HEK293T (cell line): ENCODE measurements around the gene ZNF791.
"Not testable (repeated sequence)": the region's sequence is repeated elsewhere in the genome, so short reads cannot be mapped to it uniquely, and the experiment has no call there.

Experiments used
- CTCF ChIA-PET: fragments of 350-600 bp; formaldehyde crosslinking; extraction: SDS; loops from one replicate; lab custom pipeline; 2021; ENCODE audit warnings: antibody characterized with exemption, inconsistent platforms; lab: Yijun Ruan, JAX
- POLR2A ChIA-PET: fragments of 350-600 bp; formaldehyde crosslinking; extraction: SDS; loops from one replicate; lab custom pipeline; 2020; ENCODE audit warnings: antibody characterized with exemption, inconsistent platforms; lab: Yijun Ruan, JAX
- DNase-seq: peaks from one replicate; pipeline ENCODE4 v3.0.0; 2012; ENCODE audit warnings: mixed read lengths; ENCODE audit errors: extremely low spot score
- ARNT ChIP-seq: fragments of 450-650 bp; IDR thresholded peaks from 2 replicates; pipeline ENCODE4 v1.6.1; 2017; ENCODE audit warnings: mild to moderate bottlenecking
- BHLHE40 ChIP-seq: fragments of 450-650 bp; IDR thresholded peaks from 2 replicates; pipeline ENCODE4 v1.6.1; 2016; ENCODE audit warnings: mild to moderate bottlenecking, moderate library complexity, borderline replicate concordance
- CTBP1 ChIP-seq: fragments of 450-650 bp; IDR thresholded peaks from 2 replicates; pipeline ENCODE4 v1.6.1; 2016; ENCODE audit warnings: borderline replicate concordance
- ELF4 ChIP-seq: fragments of 450-650 bp; IDR thresholded peaks from 2 replicates; pipeline ENCODE4 v1.6.1; 2017; ENCODE audit warnings: antibody characterized with exemption
- FOXA1 ChIP-seq: fragments of 450-650 bp; IDR thresholded peaks from 2 replicates; pipeline ENCODE4 v1.6.1; 2016; ENCODE audit warnings: mild to moderate bottlenecking
- FOXK2 ChIP-seq: fragments of 450-650 bp; IDR thresholded peaks from 2 replicates; pipeline ENCODE4 v1.6.1; 2016; ENCODE audit warnings: mild to moderate bottlenecking
- FOXM1 ChIP-seq: fragments of 450-650 bp; IDR thresholded peaks from 2 replicates; pipeline ENCODE4 v1.6.1; 2017; ENCODE audit warnings: mild to moderate bottlenecking, borderline replicate concordance
- HDGF ChIP-seq: fragments of 450-650 bp; IDR thresholded peaks from 2 replicates; pipeline ENCODE4 v1.6.1; 2017; ENCODE audit warnings: antibody characterized with exemption, borderline replicate concordance
- L3MBTL2 ChIP-seq: fragments of 450-650 bp; conservative IDR thresholded peaks from 2 replicates; pipeline ENCODE4 v1.6.1; 2016; ENCODE audit warnings: mild to moderate bottlenecking
- LEF1 ChIP-seq: fragments of 450-650 bp; IDR thresholded peaks from 2 replicates; pipeline ENCODE4 v1.6.1; 2017; ENCODE audit warnings: mild to moderate bottlenecking, borderline replicate concordance
- NFRKB ChIP-seq: fragments of 450-650 bp; IDR thresholded peaks from 2 replicates; pipeline ENCODE4 v1.6.1; 2016; ENCODE audit warnings: mild to moderate bottlenecking, moderate library complexity
- PKNOX1 ChIP-seq: fragments of 450-650 bp; IDR thresholded peaks from 2 replicates; pipeline ENCODE4 v1.6.1; 2016
- SP1 ChIP-seq: fragments of 450-650 bp; IDR thresholded peaks from 2 replicates; pipeline ENCODE4 v1.6.1; 2017
- SUZ12 ChIP-seq: fragments of 450-650 bp; IDR thresholded peaks from 2 replicates; pipeline ENCODE4 v1.6.1; 2016; ENCODE audit warnings: mild to moderate bottlenecking
- TARDBP ChIP-seq: fragments of 450-650 bp; IDR thresholded peaks from 2 replicates; pipeline ENCODE4 v1.6.1; 2016
- ZNF384 ChIP-seq: fragments of 450-650 bp; IDR thresholded peaks from 2 replicates; pipeline ENCODE4 v1.6.1; 2016

ZNF791 gene

DNA sequence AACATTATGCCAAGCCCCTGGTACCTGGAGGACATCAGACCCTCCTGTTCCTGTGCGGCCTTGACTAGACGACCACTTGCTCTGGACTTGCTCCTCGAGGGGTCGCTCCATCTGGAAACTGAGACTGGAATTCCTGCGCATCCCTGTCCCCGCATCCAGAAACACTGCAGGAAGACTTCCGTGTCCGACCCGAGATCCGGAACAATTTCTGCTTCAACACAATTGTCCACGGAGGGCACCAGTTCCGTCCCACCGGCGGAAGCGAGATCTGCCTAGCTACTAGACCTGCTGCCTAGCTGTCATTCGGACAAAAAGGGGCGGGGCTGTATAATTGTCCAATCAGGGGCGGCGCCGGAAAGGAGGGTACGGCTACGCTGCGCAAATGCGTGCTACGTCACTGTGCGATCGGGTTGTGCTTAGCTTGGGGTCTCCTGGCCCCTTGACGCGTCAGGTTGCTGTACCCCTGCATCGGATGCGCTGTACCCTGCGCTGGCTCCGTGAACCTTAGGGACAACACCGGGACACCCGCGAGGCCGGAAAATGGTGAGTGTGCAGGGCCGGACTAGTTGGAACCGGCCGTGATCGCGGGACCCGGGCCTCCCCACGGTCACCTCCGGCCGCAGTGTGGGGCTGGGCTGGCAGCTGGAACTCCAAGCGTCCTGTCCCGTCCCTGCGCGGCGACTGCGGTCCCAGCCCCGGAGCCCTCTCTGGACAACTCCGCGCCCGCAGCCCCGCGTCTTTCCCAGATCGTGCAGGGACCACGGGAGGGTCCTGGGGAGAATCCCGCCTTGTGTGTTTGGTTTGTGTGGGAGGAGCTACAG is at the start of gene ZNF791, which contains the start of gene ZNF490:
TSS of gene ZNF791 (plus strand) at position 381 of the 821 bp plus-strand sequence. CDS start at position 541, 160 bp downstream.
TSS of gene ZNF490 (minus strand) at position 274 of the 821 bp plus-strand sequence. CDS start at position 141, 133 bp downstream.
- TF ChIP-seq ELF4 (peak; percentile 68), LEF1 (no peak), CTBP1 (peak; percentile 77; the same call in 1 of the 2 replicates), PKNOX1 (peak; percentile 91)
- POLR2A ChIA-PET, result interaction anchor here (0.9 to 1.7 kb wide), 13 partner anchors 8 to 115 kb away, joined by 3 to 12 read pairs (median 4); partner anchors contain the start of genes MAN2B1 and WDR83
- CTCF ChIA-PET, result no interaction called here
- DNase-seq, result peak; percentile 97

- TF ChIP-seq LEF1 (no peak), SP1 (no peak), BHLHE40 (no peak), HDGF (no peak), CTBP1 (no peak), L3MBTL2 (no peak)
- peak; percentile 90 for DNase-seq
- ChIA-PET CTCF (interaction anchor here (0.6 to 1.8 kb wide), 7 partner anchors 24 to 227 kb away, joined by 3 to 5 read pairs (median 3); partner anchors contain the start of gene JUNB), POLR2A (no interaction called here)
Observed at GRCh38 chr19:12564016-12564664, 46.6 kb upstream of the ZNF791 start.

DNA sequence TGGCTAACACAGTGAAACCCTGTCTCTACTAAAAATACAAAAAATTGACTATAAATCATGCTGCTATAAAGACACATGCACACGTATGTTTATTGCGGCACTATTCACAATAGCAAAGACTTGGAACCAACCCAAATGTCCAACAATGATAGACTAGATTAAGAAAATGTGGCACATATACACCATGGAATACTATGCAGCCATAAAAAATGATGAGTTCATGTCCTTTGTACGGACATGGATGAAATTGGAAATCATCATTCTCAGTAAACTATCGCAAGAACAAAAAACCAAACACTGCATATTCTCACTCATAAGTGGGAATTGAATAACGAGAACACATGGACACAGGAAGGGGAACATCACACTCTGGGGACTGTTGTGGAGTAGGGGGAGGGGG is 44.3 kb upstream of the ZNF791 start:
- CTCF ChIA-PET, DNase-seq, POLR2A ChIA-PET: not testable (repeated sequence)

DNA sequence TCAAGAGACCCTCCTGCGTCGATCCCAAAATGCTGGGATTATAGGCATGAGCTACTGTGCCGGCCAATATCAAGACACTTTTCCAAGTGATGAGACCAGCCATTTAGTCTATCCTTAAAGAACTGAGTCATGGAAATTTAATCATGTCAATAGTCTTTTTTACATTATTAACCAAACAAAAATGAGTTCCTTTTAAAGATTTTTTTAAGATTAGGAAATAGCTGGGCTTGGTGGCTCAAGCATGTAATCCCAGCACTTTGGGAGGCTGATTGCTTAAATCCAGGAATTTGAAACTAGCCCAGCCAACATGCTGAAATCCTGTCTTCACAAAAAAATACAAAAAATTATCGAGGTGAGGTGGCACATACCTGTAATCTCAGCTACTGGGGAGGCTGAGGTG is 42.8 kb upstream of the ZNF791 start:
- no peak for DNase-seq
- no peak for TF ChIP-seq CTBP1
- TF ChIP-seq LEF1, result no peak
- no peak for TF ChIP-seq SP1
- no peak for TF ChIP-seq ZNF384
- no peak for TF ChIP-seq NFRKB
- TF ChIP-seq TARDBP, result no peak
- no peak for TF ChIP-seq ELF4
- TF ChIP-seq FOXM1, result no peak
- TF ChIP-seq ARNT, result no peak
- no peak for TF ChIP-seq SUZ12
- TF ChIP-seq BHLHE40, result no peak
- TF ChIP-seq PKNOX1, result no peak
- TF ChIP-seq FOXK2, result no peak
- TF ChIP-seq L3MBTL2, result no peak
- no peak for TF ChIP-seq FOXA1
- no peak for TF ChIP-seq HDGF
- ChIA-PET CTCF (no interaction called here), POLR2A (no interaction called here)

- DNase-seq, result no peak
- CTCF ChIA-PET, result interaction anchor here (0.7 kb wide), 1 partner anchor 15 kb away, joined by 3 read pairs; no protein-coding TSS in a partner anchor
- no peak for TF ChIP-seq TARDBP
- no peak for TF ChIP-seq ZNF384
- TF ChIP-seq PKNOX1, result no peak
- no peak for TF ChIP-seq FOXK2
- no peak for TF ChIP-seq ELF4
- no peak for TF ChIP-seq NFRKB
- TF ChIP-seq CTBP1, result no peak
- no peak for TF ChIP-seq LEF1
- TF ChIP-seq HDGF, result no peak
- no peak for TF ChIP-seq SP1
- no peak for TF ChIP-seq ARNT
- no peak for TF ChIP-seq FOXM1
- TF ChIP-seq BHLHE40, result no peak
- no peak for TF ChIP-seq SUZ12
- no peak for TF ChIP-seq L3MBTL2
- no peak for TF ChIP-seq FOXA1
- POLR2A ChIA-PET, result no interaction called here
Observed at GRCh38 chr19:12574036-12574435, 36.7 kb upstream of the ZNF791 start.

- ChIA-PET CTCF (no interaction called here), POLR2A (no interaction called here)
- TF ChIP-seq CTBP1, result no peak
- DNase-seq, result no peak
Observed at GRCh38 chr19:12578641-12579040, 32.1 kb upstream of the ZNF791 start.
